SJSA1 (cell line): ENCODE results near the gene RAET1G. TPM values are rescaled to one million over a fixed set of nuclear protein-coding genes. Genes with fewer than 3 reads are reported as not detected.
"Not testable (repeated sequence)": the region's sequence is repeated elsewhere in the genome, so short reads cannot be mapped to it uniquely, and the experiment has no call there.

ENCODE experiments used
- DNase-seq, 2 experiments: peaks; one replicate each; pipeline ENCODE4 v3.0.0-alpha.2; 2015 to 2020; ENCODE audit warnings: low spot score in 2 of 2, low read depth in 1 of 2
- H3K27ac ChIP-seq: fragments of 250-450 bp; sonication (Bioruptor Pico); 2 replicates; pipeline ENCODE4 v1.5.1; 2020; ENCODE audit warnings: mild to moderate bottlenecking, moderate library complexity
- H3K27me3 ChIP-seq: fragments of 250-450 bp; sonication (Bioruptor Pico); replicated peaks from 2 replicates; pipeline ENCODE4 v1.5.1; 2020; ENCODE audit warnings: mild to moderate bottlenecking, moderate library complexity
- H3K36me3 ChIP-seq: fragments of 250-450 bp; sonication (Bioruptor Pico); 2 replicates; pipeline ENCODE4 v1.5.1; 2020; ENCODE audit warnings: mild to moderate bottlenecking
- H3K4me1 ChIP-seq: fragments of 250-450 bp; sonication (Bioruptor Pico); replicated peaks from 2 replicates; pipeline ENCODE4 v1.6.1; 2021; ENCODE audit warnings: mild to moderate bottlenecking
- H3K4me3 ChIP-seq: fragments of 250-450 bp; sonication (Bioruptor Pico); 2 replicates; pipeline ENCODE4 v1.5.1; 2020; ENCODE audit warnings: mild to moderate bottlenecking
- H3K9me3 ChIP-seq: fragments of 250-450 bp; sonication (Bioruptor Pico); replicated peaks from 2 replicates; pipeline ENCODE4 v1.5.1; 2020; ENCODE audit warnings: mild to moderate bottlenecking
- total RNA-seq: library from RNA; depleted of rRNA; stranded (reverse); fragments of >200 nt; shearing (Covaris generic); gene quantifications from 2 replicates; pipeline ENCODE4 v1.2.3, GENCODE V29; 2014; rRNA removed

Gene RAET1G, protein sequence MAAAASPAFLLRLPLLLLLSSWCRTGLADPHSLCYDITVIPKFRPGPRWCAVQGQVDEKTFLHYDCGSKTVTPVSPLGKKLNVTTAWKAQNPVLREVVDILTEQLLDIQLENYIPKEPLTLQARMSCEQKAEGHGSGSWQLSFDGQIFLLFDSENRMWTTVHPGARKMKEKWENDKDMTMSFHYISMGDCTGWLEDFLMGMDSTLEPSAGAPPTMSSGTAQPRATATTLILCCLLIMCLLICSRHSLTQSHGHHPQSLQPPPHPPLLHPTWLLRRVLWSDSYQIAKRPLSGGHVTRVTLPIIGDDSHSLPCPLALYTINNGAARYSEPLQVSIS
- 0.16 and 0.68 TPM in 2 replicates for total RNA-seq

DNA sequence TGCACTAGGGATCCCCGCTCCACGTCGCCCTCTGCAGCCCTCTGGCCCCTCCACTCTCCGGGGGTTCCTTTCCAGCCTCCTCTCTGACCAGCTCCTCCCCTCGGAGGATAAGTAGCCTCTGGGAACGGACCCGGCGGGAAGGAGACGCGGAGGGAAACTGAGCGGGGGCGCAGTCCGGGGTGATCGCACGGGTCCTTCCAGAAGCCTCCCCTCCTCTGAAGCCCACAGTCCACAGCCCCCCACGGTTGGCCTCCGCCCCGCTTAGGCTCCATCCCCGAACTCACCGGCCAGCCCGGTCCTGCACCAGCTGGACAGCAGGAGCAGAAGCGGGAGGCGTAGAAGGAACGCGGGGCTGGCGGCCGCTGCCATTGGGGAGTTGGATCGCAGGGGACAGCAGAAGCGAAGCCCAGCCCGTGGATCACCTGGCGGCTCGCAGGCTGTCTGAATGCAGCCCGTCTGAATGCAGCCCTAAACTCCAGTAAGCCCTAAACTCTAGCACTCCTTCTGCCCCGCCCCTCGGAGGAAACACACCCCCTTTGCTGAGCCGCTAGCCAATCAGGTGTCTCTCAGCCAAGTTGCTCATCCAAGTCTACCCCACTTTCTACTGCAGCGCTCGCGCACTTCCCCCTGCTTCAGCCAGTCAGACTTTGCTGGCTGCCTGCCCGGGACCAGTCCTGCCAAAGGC lies at the start of gene RAET1G:
Gene RAET1G (minus strand): TSS at position 480 of the 685 bp plus-strand sequence. CDS start 111 bp downstream, at position 369.
- H3K4me1 ChIP-seq, result peaks cover 15% of the 10 kb centered on the region
- peak; percentile 77 to 92 for DNase-seq
- H3K9me3 ChIP-seq, result no peaks in the 10 kb centered on the region
- no peaks in the 10 kb centered on the region; the same call in 1 of the 2 replicates for H3K27me3 ChIP-seq
- H3K36me3 ChIP-seq, result no peaks in the 10 kb centered on the region
- no peak within 1 kb of the TSS for H3K27ac ChIP-seq
- H3K4me3 ChIP-seq, result peak within 1 kb of the TSS; percentile 43

DNA sequence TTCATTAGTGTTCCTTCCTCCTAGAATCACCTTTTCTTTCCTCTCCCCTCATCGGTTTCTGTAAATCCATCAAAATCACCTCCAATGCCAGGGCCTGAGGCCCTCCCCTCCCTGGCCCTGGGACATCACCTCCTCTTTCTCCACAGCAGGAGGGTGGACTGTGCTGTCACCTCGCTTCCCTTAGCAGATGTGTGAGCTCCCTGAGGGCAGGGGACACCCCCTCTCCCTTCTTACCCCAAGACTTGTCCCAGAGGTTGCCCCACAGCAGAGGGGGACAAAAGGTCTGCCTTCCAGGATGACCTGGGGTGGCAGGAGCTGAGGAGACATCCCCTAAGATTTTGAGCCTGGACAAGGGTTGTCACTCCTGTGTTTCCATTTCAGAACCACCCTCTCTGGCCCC lies 46.7 kb upstream of the RAET1G start:
- DNase-seq, result no peak
- Histone ChIP-seq H3K27me3 (peaks cover 25% of the 10 kb centered on the region), H3K9me3 (no peaks in the 10 kb centered on the region), H3K4me3 (no peak overlapping the region), H3K36me3 (no peaks in the 10 kb centered on the region), H3K4me1 (peaks cover 2% of the 10 kb centered on the region), H3K27ac (no peak overlapping the region)

DNA sequence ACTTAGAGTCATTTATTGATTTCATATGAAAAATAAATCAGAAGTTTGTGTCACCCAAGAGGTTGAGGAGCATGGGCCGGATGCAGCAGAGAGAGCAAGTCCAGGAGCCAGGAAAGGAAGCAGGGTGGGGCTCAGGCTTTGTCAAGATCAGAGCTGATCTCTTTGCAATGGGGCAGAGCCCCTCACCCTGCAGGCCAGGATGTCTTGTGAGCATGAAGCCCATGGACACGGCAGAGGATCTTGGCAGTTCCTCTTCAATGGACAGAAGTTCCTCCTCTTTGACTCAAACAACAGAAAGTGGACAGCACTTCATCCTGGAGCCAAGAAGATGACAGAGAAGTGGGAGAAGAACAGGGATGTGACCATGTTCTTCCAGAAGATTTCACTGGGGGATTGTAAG lies 46.0 kb upstream of the RAET1G start:
- not testable (repeated sequence) for H3K36me3 ChIP-seq, DNase-seq, H3K4me3 ChIP-seq, H3K9me3 ChIP-seq, H3K27ac ChIP-seq, H3K4me1 ChIP-seq
- peaks cover 32% of the 10 kb centered on the region for H3K27me3 ChIP-seq

DNA sequence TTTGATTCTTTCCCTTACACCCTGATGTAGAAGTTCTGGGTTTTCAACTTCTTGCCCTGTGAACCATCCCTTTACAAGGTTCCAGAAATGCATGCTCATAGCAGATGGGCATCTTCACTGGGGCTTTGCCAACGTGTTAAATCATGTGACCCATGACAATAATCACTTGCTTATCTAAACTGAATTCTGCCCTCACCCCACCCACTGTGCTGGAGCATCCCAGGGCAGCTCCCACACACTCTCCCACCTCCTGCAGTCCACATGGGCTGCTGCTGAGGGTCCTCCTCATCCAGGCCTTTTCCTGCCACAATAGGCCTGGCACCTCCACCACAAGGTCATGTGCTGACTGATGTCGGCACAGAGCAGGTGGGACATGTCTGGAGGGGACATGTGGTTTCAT lies 45.1 kb upstream of the RAET1G start:
- peaks cover 19% of the 10 kb centered on the region for H3K4me1 ChIP-seq
- DNase-seq, H3K4me3 ChIP-seq, H3K9me3 ChIP-seq, H3K36me3 ChIP-seq, H3K27ac ChIP-seq: not testable (repeated sequence)
- peaks cover 39% of the 10 kb centered on the region for H3K27me3 ChIP-seq

DNA sequence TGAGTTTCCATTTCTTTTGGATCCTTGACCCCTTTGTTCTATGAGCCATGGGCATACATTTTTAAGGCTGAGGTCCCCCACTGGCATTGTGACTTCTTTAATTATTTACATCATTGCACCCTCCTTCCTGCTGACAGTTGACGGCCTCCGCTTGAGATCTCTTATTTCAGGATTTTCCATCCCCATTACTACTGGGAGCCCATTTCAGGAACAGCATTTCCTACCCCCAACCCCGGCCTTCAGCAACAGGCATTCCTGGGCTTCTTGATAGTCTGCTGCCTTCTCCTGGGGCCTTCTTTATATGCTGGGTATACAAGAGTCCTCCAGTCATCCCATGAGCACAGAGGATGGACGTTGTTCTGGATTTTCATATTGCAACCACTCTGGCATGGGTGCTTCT lies 44.7 kb upstream of the RAET1G start:
- peaks cover 43% of the 10 kb centered on the region for H3K27me3 ChIP-seq
- no peak for DNase-seq

DNA sequence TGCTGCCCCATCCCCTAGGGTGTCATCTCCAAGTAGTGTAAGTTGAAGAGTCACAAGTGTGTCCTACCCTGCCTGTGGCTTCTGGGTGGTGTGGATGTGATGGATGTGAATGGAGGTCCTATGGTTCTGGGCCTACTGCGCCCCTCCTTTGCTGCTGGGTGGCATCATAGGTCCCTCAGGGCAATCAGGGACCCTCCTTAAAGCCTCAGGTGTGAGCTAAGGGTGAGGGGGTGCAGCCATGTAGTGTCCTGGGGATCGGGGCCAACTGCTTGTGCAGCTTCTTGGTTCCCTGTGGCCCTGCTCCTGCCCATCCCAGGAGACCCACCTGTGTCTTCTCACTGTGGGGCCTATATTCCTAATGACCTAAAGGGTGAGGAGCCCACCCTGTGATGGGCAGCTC lies 43.4 kb upstream of the RAET1G start:
- H3K9me3 ChIP-seq, H3K4me3 ChIP-seq, H3K36me3 ChIP-seq, H3K27ac ChIP-seq, DNase-seq: not testable (repeated sequence)
- peaks cover 22% of the 10 kb centered on the region for H3K4me1 ChIP-seq
- H3K27me3 ChIP-seq, result peaks cover 38% of the 10 kb centered on the region

More for the DNA sequence above, 44.7 kb upstream of the RAET1G start:
- Histone ChIP-seq H3K27ac (no peak overlapping the region), H3K36me3 (no peaks in the 10 kb centered on the region), H3K4me3 (no peak overlapping the region), H3K9me3 (no peaks in the 10 kb centered on the region), H3K4me1 (peaks cover 22% of the 10 kb centered on the region)

DNA sequence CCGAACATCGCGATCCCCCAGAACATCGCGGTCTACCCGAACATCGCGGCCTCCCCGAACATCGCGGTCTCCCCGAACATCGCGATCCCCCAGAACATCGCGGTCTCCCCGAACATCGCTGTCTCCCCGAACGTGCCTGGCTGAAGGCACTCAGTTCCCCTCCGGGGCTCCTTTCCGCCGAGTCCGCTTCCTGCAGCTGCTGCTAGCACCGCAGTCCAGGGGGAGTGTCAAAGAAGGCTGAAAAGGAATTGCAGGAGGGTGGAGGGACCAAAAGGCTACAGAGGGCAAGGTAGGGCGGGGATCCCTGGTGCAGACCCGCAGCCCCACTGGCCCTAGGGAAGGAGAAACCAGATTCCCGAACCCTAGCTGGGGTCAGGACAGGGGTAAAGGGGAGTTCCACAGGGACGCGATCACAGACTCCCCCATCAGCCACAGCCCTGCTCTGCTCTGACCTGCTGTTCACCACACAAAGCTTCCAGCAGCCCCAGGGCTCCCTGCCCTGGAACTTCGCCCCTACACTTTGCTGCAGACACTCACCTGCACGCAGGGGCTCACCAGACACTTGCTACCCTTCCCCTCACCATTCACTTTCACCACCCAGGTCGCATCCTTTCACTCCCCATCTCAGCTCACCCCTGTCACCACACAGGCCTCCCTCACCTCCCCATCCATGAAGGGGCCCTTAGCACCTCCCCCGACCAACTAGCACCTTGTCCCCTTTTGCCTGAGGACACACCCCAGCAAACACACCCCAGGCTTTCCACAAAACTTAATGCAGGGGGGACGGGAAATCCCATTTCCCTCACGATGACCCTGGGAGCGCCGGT lies 42.5 kb upstream of the RAET1G start:
- no peak for DNase-seq

DNA sequence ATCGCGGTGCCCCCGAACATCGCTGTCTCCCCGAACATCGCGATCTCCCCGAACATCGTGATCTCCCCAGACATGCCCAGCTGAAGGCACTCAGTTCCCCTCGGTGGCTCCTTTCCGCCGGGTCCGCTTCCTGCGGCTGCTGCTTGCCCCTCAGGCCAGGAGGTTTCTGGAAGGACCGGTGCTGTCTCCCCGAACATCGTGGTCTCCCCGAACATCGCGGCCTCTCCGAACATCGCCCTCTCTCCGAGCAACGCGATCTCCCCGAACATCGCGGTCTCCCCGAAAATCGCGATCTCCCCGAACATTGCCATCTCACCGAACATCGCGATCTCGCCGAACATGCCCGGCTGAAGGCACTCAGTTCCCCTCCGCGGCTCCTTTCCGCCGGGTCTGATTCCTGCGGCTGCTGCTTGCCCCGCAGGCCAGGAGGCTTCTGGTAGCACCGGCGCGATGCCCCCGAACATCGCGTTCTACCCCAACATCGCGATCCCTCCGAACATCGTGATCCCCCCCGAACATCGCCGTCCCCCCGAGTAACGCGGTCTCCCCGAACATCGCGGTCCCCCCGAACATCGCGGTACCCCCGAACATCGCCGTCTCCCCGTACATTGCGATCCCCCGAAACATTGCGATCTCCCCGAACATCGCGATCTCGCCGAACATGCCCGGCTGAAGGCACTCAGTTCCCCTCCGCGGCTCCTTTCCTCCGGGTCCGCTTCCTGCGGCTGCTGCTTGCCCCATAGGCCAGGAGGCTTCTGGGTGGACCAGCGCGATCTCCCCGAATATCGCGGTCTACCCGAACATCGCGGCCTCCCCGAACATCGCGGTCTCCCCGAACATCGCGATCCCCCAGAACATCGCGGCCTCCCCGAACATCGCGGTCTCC lies 41.6 kb upstream of the RAET1G start:
- no peak for DNase-seq
- no peak overlapping the region for H3K27ac ChIP-seq
- H3K4me1 ChIP-seq, result peaks cover 22% of the 10 kb centered on the region
- peak overlapping the region; percentile 30 for H3K4me3 ChIP-seq
- H3K36me3 ChIP-seq, result no peaks in the 10 kb centered on the region
- H3K27me3 ChIP-seq, result peaks cover 40% of the 10 kb centered on the region
- H3K9me3 ChIP-seq, result no peaks in the 10 kb centered on the region

More for the DNA sequence above, 42.5 kb upstream of the RAET1G start:
- H3K4me3 ChIP-seq, result no peak overlapping the region
- peaks cover 22% of the 10 kb centered on the region for H3K4me1 ChIP-seq
- peaks cover 43% of the 10 kb centered on the region for H3K27me3 ChIP-seq
- H3K27ac ChIP-seq, result no peak overlapping the region
- no peaks in the 10 kb centered on the region for H3K36me3 ChIP-seq
- H3K9me3 ChIP-seq, result no peaks in the 10 kb centered on the region

DNA sequence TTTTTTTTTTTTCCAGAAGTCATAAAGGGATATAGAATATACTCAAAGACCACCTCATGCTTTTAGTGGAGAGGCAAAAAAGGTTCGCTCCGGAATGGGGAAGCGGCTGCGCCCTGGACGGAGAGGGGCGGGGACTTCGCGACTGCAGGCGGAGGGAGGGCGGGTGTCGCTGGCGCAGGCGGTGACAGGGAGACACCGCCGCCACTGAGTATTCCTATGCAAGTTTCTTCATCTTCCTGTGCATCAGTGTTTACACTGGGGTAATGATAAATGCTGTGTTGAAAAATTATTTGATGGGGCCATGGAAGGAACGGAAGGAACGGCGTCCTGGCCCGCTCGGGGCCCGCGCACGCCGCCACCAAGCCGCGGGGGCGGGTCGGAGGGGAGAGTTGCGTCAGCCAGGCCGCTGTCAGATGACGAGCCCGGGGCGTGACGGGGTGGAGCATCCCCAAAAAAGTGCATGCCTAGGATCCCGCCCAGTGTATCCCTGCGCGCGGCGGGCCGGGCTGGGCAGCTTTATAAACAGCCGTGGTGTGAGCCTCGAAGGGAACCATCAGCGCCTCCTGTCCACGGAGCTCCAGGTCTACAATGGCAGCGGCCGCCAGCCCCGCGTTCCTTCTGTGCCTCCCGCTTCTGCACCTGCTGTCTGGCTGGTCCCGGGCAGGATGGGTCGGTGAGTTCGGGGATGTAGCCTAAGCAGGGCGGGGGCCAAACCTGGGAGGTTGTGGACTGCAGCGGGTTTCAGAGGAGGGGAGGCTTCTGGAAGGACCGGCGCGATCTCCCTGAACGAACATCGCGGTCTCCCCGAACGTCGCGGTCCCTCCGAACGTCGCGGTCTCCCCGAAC lies 40.8 kb upstream of the RAET1G start, which contains the start of gene ULBP1:
Gene ULBP1 (plus strand): TSS at position 482 of the 846 bp plus-strand sequence. CDS start 107 bp downstream, at position 589.
- H3K27me3 ChIP-seq, result peaks cover 42% of the 10 kb centered on the region
- H3K4me3 ChIP-seq, result peak within 1 kb of the TSS; percentile 30
- DNase-seq, result peak; percentile 59 to 79
- H3K36me3 ChIP-seq, result no peaks in the 10 kb centered on the region
- H3K4me1 ChIP-seq, result peaks cover 22% of the 10 kb centered on the region
- H3K9me3 ChIP-seq, result no peaks in the 10 kb centered on the region
- H3K27ac ChIP-seq, result no peak within 1 kb of the TSS

DNA sequence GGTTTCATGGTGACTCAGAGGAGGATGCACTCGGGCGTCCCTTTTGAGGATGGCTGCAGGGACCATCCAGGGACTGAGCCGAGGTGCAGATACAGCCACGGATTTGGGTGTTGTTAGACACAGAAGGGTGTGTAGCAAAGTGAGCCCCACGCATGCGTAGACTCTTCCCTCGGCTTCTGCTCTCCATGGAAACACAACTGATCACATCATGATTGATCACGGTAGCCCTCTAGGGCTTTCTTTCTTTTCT lies 40.2 kb upstream of the RAET1G start:
- Histone ChIP-seq H3K9me3 (no peaks in the 10 kb centered on the region), H3K4me3 (no peak overlapping the region), H3K36me3 (no peaks in the 10 kb centered on the region), H3K4me1 (peaks cover 22% of the 10 kb centered on the region), H3K27me3 (peaks cover 38% of the 10 kb centered on the region), H3K27ac (no peak overlapping the region)
- no peak for DNase-seq

DNA sequence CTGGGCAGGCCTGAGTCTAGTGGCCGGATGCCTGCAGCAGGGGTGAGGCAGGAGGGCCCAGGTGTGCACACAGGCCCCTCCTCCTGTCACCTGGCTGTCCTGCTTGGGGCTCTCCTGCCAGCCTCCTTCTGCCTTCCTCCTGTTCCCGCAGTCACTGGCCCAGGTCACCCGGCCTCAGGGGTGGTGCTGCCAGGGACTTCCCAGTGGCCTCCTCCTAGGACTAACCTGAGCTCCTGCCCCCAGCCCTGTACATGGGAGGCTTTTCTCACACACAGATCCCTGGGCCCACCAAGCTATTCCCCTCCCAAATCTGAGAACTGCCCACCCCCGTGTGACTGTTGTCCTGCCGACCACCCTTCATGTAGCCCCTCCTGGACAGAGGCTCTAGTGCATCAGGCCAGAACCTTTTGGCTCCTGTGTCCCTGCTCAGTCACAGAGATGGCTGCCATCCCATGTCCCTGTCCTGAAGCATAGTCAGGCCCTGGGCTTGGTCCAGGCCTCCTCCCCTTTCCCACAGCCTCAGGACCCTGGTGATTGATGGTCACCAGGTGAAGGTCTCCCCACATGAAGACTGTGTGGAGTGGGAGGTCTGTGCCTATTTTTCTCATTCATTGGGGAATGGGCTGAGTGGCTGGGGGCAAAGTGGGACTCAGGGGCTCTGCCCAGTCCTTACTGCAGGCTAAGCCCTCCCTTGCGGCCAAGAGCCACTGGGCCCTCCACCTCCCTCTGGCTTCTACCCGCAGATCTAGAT lies 39.7 kb upstream of the RAET1G start:
- no peak overlapping the region for H3K4me3 ChIP-seq
- H3K27me3 ChIP-seq, result peaks cover 38% of the 10 kb centered on the region
- H3K9me3 ChIP-seq, result no peaks in the 10 kb centered on the region
- no peaks in the 10 kb centered on the region for H3K36me3 ChIP-seq
- no peak for DNase-seq
- no peak overlapping the region for H3K27ac ChIP-seq
- H3K4me1 ChIP-seq, result peaks cover 22% of the 10 kb centered on the region
